ENCODE data around the gene KCNC2.

KCNC2 gene

DNA sequence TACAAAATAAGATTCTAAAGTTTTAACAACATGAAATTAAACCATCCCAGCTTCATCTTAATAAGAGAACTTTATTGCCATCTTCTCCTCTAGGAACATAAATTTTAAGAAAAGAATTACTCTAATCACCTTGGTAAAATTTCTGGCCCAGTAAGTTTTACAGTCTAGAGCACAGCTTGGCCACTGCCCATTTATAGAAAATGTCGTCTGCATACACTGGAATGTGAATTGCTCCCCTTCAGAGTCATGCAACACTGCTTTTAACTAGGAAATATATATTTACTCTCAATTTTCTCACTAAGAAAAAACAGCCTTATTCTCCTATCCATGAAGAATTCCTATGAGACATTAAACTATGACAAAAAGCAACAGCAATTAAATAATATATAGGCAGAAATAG lies 48.2 kb downstream of the KCNC2 start:
- no peak for DNase-seq (ENCODE audit: low spot score)

DNA sequence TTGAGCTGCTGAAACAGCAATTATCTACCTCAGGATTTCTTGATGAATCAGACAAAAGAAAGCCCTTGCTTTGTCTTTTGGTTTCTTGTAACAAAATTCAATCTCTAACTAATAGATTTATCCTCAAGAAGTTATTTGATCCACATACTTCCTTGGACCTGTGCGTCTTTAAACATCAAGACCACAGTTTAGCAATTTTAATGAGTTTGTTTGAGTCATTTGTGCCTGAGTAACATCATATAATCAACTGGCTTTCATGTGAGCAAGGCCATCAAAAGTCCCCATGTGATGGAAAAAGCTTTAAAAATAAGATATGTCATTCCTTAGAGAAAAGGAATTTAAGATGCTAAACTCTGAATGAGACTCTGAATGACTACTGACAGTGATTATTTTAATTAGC lies 52.3 kb downstream of the KCNC2 start:
- DNase-seq (ENCODE audit: low spot score), result no peak

DNA sequence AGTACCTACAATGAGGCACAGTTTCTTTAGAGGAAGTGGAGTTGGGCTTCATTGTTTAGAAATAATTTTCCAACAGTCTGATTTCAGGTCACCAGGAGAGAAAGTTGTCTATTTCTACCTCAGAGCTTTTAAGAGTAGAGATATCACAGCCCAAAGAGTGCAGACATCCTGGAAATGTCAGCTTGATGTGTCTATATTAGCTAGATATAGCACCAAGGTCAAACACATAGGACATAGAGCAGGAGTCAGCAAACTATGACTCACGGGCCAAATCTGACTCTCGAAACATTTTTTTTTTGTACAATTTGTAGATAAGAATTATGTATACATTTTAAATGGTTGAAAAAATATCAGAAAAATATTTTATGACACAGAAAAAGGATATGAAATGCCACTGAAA lies 53.7 kb downstream of the KCNC2 start:
- DNase-seq (ENCODE audit: low spot score), result no peak

DNA sequence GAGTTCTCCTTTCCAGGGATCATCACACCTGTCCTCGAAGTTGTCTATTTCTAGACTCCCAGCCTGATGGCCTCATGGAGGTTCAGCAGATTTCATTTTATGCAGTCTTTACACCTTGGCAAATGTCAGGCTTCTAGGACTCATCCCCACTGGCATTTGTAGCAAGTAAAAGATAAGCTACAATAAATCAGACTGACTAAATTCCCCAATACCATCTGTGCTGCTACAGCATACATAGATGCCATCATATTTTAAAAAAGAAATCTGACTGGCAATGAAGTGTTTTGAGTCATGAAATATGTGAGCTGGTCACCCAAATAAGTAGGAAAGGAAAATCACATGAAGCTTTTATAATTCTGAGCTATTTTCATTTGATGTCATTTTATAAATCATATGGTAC lies 55.3 kb downstream of the KCNC2 start:
- DNase-seq (ENCODE audit: low spot score), result no peak

DNA sequence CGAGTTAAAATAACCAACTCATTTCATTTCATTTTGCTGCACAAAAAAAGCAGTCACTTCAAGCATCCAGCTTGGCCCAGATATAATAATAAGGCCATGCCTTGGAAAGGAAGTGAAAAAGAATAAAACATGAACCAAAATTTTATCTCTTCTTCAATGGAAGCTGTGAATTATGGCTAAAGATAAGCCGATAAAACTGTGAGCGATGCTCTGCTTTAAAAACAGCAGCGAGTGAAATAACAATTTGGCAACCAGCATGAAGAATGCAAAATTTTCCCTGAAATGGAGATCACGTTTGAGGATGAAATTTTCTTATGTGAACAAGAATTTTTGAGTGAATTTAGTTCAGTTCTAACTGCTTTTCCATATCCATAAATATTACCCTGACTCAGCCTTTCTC lies 70.4 kb downstream of the KCNC2 start:
- DNase-seq (ENCODE audit: low spot score), result no peak

DNA sequence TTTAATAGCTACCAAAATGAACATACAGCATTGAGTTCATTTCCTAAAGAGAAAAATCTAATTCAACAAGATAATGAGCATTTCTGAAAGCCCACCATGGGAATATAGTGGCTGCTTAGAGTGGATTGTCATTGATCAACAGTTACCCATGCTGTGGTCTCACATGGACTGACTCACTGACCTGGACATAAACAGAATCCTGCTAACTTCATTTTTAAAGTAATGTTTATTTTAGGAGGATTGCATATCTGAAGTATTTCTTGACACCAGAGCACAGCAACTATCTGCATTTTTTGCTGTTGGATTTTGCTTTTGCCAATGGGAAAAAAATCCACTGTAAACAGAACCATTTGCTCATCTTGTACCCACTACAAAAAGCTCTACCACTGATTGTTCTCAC lies 71.7 kb downstream of the KCNC2 start:
- DNase-seq (ENCODE audit: low spot score), result no peak

DNA sequence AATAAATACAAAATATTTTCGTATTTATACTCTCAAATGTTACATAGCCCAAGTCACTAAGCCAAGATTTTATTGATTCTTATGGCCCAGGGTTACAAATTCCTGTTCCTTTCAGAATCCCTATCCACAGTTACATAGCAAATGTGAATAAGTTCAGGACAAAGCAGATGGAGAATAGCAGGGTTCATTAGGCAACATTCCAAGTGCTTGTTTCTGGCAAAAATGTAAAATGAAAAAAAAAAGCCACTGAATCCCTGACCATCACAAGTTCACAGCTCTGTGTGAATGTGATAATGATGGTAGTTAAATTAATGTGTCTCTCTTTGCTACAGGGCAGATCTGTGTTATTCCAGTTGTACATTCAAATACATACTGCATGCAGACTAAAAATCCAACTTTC lies 74.6 kb downstream of the KCNC2 start:
- no peak for DNase-seq (ENCODE audit: low spot score)

DNA sequence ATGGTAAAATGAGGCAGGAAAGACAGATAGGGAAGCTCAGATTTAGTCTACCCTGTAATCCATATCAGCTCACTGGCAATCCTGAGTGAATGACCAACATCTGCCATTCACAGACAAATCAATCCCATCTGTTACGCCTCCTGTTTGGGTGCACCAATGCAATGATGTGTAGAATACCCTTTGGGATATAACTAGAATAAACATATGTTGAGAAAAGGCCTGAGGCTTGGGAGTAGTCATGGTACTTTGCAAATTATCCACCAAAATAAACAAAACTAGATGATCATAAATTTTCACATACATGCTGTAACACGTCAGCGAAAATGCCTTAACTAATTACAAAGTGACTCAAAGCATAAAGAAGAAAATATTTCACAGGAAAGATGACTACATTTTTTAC lies 78.8 kb downstream of the KCNC2 start:
- DNase-seq (ENCODE audit: low spot score), result no peak

DNA sequence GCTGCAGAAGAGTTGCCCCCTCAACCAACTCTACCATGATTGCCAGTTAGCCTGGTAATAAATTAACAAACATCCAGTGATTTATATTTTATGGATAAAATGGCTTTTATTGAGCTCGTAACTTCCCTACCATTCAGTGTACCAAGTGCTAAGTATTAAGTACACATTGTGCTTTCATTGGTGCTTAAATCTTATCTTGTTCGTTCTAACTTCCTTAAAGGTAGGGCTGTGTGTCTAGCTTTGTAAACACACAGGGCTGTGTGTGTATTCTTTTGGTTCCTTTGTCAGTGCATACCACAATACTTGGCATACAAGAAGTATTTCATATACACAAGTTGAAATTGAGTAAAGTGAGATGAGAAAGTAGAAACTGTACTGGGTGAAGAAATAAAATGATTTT lies 80.4 kb downstream of the KCNC2 start:
- no peak for DNase-seq (ENCODE audit: low spot score)

DNA sequence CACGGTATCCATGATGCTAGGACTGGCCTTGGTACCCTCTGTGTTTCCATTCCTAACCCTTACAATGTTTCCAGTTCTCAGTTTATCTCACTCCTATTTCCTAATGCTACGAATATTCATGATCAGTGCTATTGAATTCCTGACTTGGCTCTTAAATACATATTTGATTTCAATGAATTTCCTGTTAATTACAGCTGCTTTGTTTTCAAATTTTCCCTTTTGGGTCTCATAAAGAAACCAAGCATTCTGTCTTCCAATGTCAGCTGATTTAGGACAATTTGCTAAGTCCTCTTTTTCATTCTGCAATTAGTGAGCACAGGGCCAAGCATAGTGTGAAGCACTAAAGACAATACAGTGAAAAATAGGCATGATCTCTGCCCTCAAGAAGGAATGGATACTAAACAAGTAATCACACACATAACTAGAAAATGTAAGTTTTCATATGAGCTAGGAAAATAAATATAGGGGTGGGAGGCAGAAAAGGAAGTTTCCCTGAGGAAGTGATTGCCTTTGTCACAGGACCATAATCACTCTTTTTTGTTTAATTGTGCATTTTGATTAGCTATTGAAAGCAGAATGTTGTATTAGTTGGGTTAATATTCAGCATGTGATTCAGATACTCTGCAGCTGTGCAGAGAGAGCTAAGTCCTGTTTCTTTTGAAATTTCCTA lies 88.5 kb downstream of the KCNC2 start:
- DNase-seq (ENCODE audit: low spot score), result no peak

DNA sequence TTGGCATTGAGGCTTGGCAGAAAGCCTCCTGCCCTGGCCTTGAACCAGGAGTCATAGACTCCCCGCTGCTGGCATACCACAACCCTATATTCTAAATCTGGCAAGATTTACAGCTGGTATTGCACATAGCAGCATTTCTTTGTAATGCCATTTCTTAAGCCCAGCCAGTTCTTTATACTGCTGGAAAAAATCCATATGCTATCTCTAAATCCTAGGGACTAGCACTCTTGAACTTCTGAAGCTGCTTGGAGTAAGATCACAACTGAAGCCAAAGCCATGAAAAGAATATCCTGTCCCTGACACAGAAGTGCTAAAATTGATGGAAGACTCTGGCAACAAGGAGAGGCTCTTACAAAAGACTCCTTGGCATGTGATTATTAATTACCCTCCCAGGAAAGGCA lies 89.3 kb downstream of the KCNC2 start:
- DNase-seq (ENCODE audit: low spot score), result no peak

DNA sequence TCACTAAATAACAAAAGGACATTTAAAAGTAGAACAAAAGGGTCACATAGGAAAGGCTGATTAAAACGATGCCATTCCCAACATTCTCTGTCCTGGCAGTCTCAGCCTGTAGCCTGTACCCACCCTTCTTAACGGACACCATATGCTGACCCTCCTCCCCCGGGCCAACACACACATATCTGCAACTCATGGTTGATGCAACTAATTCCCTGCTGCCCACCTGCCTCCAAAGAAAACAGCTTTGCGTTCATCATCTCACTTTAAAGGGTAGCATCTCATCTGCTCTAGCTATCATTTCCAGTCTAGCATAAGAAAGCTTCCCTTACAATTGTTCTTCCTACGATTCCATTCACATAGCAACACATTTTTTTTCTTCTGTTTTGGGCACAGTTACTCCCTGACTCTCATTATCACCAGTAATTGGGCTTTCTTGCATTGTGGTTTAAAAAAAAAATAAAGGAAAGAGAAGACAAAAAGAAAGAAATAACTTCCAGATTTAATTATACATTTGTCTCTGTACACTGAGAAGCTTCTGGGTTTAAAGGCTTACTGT lies 92.9 kb downstream of the KCNC2 start:
- DNase-seq (ENCODE audit: low spot score), result no peak

DNA sequence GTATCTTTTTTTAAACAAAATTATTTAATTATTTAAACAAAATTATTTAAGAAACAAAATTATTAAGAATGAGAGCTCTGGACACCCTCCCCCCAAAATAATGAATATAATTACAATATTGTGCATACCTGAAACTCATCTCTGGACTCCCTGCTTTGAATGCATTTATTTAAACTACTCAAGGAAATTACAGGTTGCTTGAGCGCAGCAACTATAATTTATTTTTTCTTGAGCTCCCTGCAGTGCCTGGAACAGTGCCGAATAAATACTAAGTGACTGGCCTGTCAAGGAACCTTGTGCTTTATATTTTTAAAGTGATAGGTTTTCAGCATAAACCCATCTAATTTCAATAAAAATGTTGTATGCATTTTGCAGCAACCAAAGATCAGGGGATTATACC lies 93.9 kb downstream of the KCNC2 start:
- DNase-seq (ENCODE audit: low spot score), result no peak

DNA sequence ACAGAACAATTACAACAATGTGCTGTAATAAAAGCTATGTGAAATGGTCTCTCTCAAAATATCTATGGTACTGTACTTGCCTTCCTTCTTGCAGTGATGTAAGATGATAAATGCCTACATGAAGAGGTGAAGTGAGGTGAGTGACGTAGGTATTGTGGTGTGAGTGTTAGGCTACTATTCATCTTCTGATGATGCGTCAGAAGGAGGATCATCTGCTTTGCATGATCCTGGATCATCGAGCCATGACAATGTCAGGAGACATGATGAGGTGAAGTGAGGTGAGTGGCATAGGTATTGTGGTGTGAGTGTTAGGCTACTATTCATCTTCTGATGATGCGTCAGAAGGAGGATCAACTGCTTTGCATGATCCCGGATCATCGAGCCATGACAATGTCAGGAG lies 105.8 kb downstream of the KCNC2 start:
- DNase-seq (ENCODE audit: low spot score), result no peak

DNA sequence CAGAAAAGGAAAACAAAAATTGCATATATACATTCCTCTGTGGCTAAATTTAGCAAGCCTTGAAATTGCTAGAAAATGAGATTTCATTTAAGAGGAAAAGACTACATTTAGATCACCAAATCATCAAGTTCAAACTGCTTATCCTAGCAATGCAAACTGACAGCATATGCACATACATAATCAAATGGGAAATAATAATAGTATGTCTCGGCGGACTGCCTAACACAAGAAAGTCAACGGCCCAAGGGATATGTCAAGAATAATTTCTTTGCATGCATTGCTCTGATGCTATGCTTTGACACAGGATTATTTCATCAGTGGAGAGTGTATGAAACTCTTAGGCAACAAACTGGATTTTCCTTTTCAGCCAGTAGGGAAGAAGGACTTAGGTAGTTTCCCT lies 107.9 kb downstream of the KCNC2 start:
- DNase-seq (ENCODE audit: low spot score), result no peak

DNA sequence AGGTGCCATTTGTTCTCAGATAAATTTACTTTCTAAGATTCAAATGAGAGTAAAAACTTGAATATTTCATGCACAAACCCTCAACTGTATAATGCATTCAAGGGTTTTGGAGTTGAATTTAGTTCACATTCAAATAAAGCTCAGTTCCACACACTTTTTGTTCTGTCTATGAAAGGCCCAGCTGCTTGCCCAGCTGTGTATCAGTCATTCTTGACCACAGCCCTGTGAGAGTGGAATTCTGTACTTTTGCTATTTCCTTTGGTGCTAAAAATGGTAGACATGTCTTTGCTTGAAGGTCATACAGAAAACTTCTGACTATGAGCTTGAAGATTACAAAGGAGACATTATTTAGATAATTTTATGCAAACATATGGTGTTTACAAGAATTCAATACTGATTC lies 110.4 kb downstream of the KCNC2 start:
- DNase-seq (ENCODE audit: low spot score), result no peak

DNA sequence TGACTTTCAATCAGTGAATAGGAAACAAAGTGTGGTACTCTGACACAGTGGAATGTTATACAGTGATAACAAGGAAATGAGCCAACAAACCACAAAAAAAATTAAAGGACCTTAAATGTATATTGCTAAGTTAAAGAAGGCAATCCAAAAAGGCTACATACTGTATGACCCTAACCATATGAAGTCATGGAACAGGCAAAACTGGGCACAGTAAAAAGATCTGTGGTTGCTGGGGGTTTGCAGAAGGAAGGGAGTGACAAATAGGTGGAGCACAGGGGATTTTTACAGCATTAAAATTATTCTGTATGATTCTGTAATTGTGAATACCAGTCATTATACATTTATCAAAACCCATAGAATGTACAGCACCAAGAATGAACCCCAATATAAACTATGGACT lies 112.6 kb downstream of the KCNC2 start:
- no peak for DNase-seq (ENCODE audit: low spot score)

DNA sequence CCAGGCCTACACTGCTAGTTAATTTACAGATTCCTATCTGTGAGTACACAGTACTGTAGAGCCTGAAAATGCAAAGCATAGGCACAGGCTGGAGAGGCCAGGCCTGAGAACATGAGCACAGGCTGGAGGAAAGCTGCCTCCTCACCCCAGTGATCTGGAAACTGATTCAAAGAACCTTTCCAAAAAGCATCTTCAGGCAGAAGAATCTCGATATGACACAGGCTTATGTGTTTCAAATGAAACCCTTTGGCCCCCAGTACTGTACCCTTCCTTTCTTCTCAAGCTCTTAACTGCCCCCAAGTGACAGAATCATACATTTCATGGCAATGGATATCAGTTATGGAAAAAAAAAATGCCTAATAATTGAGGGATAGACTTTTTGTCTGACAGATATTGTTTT lies 122.0 kb downstream of the KCNC2 start:
- DNase-seq (ENCODE audit: low spot score), result no peak

DNA sequence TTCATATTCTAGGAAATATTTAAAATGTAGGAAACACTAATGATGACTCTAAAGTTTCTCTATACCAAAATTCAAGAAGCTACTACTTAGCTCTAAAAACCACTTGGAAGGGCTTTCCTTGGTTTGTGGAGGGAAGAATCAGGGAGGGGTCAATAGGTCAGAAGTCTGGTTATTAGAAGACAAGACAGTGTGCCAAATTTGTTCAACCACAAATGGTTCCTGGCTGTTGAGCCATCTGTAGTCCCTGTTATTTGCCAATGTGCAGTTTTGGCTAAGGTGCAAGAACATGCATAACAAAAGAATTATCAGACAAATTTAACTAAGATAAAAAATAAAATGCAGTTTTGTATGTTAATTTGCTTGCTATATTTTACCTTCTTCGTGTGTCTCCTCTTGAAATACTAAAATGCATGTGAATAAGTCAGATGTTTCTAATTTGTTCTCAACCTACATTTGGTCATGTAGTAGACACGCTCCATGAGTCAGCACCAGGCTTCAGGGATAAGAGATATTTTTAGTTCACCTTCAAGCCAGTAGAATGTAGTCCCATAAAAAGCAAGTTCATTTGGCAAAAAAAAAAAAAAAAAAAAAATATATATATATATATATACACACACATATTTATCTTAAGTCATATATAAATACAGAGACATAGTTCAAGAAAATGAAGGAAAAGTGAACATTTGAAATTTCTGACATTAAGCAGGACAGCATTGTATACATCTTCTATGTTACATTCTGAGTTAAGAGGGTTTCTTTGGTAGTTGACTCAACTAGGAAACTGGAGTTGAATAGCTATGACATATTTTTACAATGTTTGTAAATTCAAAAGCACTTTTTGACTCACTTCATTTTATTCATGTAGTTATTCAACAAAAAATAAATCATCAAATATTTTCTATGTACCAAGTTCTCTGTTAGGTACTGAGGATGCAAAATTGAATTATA lies 123.3 kb downstream of the KCNC2 start:
- DNase-seq (ENCODE audit: low spot score), result peak; percentile 9

DNA sequence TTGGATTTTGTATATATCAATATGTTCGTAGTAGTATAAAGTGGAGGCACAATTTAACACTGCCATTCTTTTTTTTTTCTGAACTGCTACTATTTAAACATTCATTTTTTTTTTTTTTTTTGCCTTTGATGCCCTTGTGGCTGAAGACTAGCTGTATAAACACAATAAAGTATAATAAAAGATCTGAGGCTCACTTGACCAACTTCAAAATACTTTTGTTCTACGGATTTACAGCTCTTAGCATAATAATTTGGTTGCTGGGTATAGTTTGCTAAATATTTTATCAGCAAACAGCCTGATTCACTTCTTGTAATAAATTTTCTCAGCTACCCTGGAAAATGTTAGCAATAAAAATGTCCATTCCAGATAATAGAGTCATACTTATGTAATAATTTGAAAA lies 128.3 kb downstream of the KCNC2 start:
- DNase-seq (ENCODE audit: low spot score), result no peak

DNA sequence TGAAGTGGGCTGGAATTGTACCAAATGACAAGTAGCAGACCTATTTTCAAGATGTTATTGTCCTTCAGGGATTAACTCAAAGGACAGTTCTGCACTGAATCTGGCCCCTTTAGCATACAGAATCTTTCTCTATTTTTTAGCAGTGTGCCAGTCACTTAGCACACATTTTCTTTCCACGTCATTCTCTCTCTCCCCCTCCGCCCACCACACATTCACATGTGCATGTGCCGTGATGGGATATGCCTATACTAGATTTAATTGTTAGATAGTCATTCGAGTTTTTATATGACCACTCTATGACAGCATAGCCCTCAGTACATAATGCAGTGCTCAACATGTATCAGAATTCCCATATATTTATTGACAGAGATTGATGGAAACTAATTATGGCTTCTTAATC lies 129.1 kb downstream of the KCNC2 start:
- no peak for DNase-seq (ENCODE audit: low spot score)

DNA sequence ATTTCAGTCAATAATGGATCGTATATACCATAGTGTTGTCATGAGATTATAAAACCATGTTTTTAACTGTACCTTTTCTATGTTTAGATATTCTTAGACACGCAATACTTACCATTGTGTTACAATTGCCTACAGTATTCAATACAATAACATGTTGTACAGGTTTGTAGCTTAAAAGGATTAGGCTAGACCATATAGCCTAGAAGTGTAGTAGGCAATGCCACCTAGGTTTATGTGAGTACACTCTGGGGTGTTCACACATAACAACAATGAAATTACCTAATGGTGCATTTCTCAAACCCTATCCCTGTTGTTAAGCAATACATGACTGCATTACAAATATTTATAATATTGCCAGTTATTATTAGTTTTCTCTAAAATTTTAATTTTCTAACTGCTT lies 144.2 kb downstream of the KCNC2 start:
- DNase-seq (ENCODE audit: low spot score), result no peak

DNA sequence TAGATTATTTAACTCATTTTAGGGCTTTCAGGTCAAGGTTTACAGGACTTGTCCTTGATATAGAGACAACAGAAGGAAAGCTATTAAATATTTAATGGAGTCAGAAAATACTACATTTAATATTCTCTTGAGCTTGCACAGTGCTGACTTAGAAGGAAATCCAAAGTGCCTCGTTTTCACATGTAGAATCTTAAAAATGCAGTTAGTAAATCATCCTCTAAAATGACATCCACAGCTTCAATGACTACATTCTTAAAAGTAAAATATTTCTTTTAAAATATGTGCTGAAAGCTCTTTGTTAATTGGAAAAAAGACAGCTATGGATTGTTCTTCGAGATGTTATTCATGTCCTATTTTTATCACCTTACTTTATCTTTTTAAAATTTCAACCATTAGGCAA lies 146.9 kb downstream of the KCNC2 start:
- no peak for DNase-seq (ENCODE audit: low spot score)

Data from AG20443 (cell line).